RPMI8226 (cell line): Measurements from ENCODE around the gene RNF208.

Experiments
- DNase-seq: peaks from one replicate; pipeline ENCODE4 v3.0.0-alpha.2; 2015

Gene RNF208

GRCh38 chr9:137172901-137173795 is 48.9 kb downstream of the RNF208 start:
- peak; percentile 95 for DNase-seq

- DNase-seq: peak; percentile 71
Observed at GRCh38 chr9:137171149-137171900, 50.7 kb downstream of the RNF208 start.

DNA sequence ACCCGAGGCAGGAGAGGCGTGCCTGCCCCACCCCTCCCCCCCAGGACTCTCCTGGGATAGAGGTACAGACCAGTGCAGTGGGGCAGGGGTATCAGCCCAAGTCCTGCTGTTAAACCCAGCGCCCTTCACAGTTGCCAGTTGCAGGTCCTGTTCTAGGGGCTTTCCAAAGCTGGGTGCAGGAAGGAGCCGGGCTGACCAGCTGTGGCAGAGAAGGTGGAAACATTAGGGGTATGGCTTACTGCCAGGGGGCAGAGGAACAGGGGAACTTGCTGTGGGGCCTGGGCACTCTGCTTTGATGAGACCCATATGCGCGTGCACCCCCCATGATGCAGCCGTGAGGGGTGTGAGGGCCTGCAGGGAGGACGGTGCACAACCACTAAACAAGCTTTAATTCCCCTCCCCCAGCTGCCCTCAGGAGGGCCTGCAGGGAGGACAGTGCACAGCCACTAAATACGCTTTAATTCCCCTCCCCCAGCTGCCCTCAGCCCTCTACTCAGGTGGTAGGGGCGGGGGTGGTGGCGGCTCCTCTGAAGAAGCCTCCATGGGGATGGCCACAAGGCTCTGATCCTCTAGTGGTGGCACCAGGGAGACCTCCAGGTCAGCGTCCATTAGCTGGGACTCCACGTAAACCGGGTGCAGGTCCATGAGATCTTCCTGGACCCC is 51.4 kb downstream of the RNF208 start:
- DNase-seq: peak; percentile 94
